NOMO-1 treated with dmso at 0.1 percent for 144 hours (cell line): ENCODE data around the gene USP54.

Experiments
- DNase-seq: peaks from one replicate; lab custom pipeline; 2025; ENCODE audit not compliant: unreplicated experiment; lab: John Stamatoyannopoulos, UW

Gene USP54

GRCh38 chr10:73478636-73479035 is 112.5 kb downstream of the USP54 start:
- DNase-seq: no peak

- DNase-seq: no peak
These were observed 119.9 kb downstream of the USP54 start for GRCh38 chr10:73471226-73471625.

GRCh38 chr10:73469579-73469978 is 121.6 kb downstream of the USP54 start:
- DNase-seq: no peak

GRCh38 chr10:73467206-73467605 is 123.9 kb downstream of the USP54 start:
- no peak for DNase-seq

- no peak for DNase-seq
These were observed 125.0 kb downstream of the USP54 start for GRCh38 chr10:73465978-73466726.

- DNase-seq: no peak
These were observed 130.2 kb downstream of the USP54 start for GRCh38 chr10:73460897-73461296.

- DNase-seq: no peak
These were observed 131.3 kb downstream of the USP54 start for GRCh38 chr10:73459683-73460314.

GRCh38 chr10:73456187-73456890 is 134.8 kb downstream of the USP54 start:
- no peak for DNase-seq

GRCh38 chr10:73449113-73449512 is 142.0 kb downstream of the USP54 start:
- DNase-seq: no peak

- no peak for DNase-seq
These were observed 142.8 kb downstream of the USP54 start for GRCh38 chr10:73448384-73448783.
